Peyer's patch (tissue), 4 donors: ENCODE measurements around the gene KDM2A.

Experiments used
- POLR2A ChIP-seq, 2 donors: fragments of 450-650 bp; IDR thresholded peaks; one replicate each; pipeline ENCODE4 v1.5.1; 2017; ENCODE audit warnings: antibody characterized with exemption in 2 of 2, mild to moderate bottlenecking in 2 of 2, moderate library complexity in 2 of 2
- TF ChIP-seq, protein P1 (sequence below), 6 experiments: fragments of 450-650 bp in 4 of 6; fragments of 200-600 bp in 2 of 6; sonication (generic) in 1 of 6; IDR thresholded peaks; one replicate each; pipeline ENCODE4 v1.5.1; 2017 to 2019; ENCODE audit warnings: antibody characterized with exemption in 6 of 6, mild to moderate bottlenecking in 3 of 6, moderate library complexity in 1 of 6

DNA sequence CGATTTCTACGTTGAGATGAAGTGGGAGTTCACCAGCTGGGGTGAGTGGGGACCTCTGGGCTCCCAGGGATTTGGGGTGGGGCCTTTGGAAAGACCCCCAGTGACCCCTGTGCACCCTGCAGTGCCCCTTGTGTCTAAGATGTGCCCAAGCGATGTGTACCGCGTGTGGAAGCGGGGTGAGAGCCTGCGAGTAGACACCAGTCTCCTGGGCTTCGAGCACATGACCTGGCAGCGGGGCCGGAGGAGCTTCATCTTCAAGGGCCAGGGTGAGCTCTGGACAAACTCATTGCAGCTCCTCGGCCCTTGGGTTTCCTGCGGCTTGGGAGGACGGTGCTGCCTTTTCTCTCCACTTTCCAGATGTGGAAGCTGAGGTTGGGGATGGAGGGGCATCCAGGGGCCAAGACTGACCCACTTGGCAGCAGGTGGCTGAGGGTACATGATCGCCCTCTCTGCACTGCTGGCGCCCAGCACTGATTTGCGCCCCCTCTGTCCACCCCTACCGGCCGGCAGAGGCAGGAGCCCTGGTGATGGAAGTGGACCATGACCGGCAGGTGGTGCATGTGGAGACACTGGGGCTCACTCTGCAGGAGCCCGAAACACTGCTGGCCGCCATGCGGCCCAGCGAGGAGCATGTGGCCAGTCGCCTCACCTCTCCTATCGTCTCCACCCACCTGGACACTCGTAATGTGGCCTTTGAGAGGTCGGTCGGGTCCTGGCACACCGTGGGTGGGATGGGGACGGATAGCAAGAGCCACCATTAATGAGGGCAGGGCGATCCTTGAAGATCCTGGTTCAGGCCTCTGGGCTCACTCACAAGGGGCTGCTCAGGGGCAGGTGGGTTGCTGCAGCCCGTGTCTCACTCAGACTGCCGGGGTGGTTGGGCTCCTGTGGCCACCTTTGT, 172.7 kb downstream of the KDM2A start:
- TF ChIP-seq, protein P1, sequence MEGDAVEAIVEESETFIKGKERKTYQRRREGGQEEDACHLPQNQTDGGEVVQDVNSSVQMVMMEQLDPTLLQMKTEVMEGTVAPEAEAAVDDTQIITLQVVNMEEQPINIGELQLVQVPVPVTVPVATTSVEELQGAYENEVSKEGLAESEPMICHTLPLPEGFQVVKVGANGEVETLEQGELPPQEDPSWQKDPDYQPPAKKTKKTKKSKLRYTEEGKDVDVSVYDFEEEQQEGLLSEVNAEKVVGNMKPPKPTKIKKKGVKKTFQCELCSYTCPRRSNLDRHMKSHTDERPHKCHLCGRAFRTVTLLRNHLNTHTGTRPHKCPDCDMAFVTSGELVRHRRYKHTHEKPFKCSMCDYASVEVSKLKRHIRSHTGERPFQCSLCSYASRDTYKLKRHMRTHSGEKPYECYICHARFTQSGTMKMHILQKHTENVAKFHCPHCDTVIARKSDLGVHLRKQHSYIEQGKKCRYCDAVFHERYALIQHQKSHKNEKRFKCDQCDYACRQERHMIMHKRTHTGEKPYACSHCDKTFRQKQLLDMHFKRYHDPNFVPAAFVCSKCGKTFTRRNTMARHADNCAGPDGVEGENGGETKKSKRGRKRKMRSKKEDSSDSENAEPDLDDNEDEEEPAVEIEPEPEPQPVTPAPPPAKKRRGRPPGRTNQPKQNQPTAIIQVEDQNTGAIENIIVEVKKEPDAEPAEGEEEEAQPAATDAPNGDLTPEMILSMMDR (IDR thresholded peaks at IDR 0.05), result no peak
- TF ChIP-seq POLR2A (IDR thresholded peaks at IDR 0.05), result no peak
